Hepatocyte (in vitro differentiated cells): ENCODE measurements around the gene SRGN. TPM values are rescaled to one million over a fixed set of nuclear protein-coding genes. Genes with fewer than 3 reads are reported as not detected.

Source experiments
- DNase-seq: peaks from one replicate; pipeline ENCODE4 v3.0.0-alpha.2; 2016; ENCODE audit warnings: low spot score
- H2AFZ ChIP-seq: fragments of 200-600 bp; sonication (generic); 2 replicates; pipeline ENCODE4 v1.6.0; 2016; ENCODE audit warnings: antibody characterized with exemption, mild to moderate bottlenecking
- H3K27ac ChIP-seq: fragments of 200-600 bp; sonication (generic); 2 replicates; pipeline ENCODE4 v1.5.1; 2016; ENCODE audit warnings: mild to moderate bottlenecking
- H3K27me3 ChIP-seq: fragments of 200-600 bp; sonication (generic); 2 replicates; pipeline ENCODE4 v1.6.1; 2016
- H3K36me3 ChIP-seq: fragments of 200-600 bp; sonication (generic); replicated peaks from 2 replicates; pipeline ENCODE4 v1.5.1; 2016; ENCODE audit warnings: low read depth; ENCODE audit not compliant: insufficient read depth
- H3K4me1 ChIP-seq: fragments of 200-600 bp; sonication (generic); 2 replicates; pipeline ENCODE4 v1.5.1; 2016; ENCODE audit warnings: mild to moderate bottlenecking, moderate library complexity; ENCODE audit not compliant: insufficient read depth
- H3K4me2 ChIP-seq: fragments of 200-600 bp; sonication (generic); 2 replicates; pipeline ENCODE4 v1.6.0; 2016
- H3K4me3 ChIP-seq: fragments of 200-600 bp; sonication (generic); 2 replicates; pipeline ENCODE4 v1.5.1; 2016; ENCODE audit warnings: mild to moderate bottlenecking
- H3K79me2 ChIP-seq: fragments of 200-600 bp; sonication (generic); 2 replicates; pipeline ENCODE4 v1.6.0; 2017; ENCODE audit warnings: mild to moderate bottlenecking
- H3K9me2 ChIP-seq: fragments of 200-600 bp; sonication (generic); replicated peaks from 2 replicates; pipeline ENCODE4 v1.6.0; 2017; ENCODE audit warnings: mild to moderate bottlenecking; ENCODE audit not compliant: insufficient read depth
- H3K9me3 ChIP-seq: fragments of 200-600 bp; sonication (generic); 2 replicates; pipeline ENCODE4 v1.5.1; 2016; ENCODE audit warnings: low read depth, mild to moderate bottlenecking
- H4K20me1 ChIP-seq: fragments of 200-600 bp; sonication (generic); 2 replicates; pipeline ENCODE4 v1.6.0; 2016; ENCODE audit warnings: mild to moderate bottlenecking; ENCODE audit not compliant: insufficient read depth, poor library complexity, severe bottlenecking
- CTCF ChIP-seq: fragments of 200-600 bp; sonication (generic); IDR thresholded peaks from 2 replicates; pipeline ENCODE4 v1.5.1; 2016; ENCODE audit warnings: antibody characterized with exemption, mild to moderate bottlenecking; ENCODE audit not compliant: poor library complexity
- EZH2 ChIP-seq: fragments of 200-600 bp; sonication (generic); IDR thresholded peaks from 2 replicates; pipeline ENCODE4 v1.6.1; 2016; ENCODE audit warnings: antibody characterized with exemption, mild to moderate bottlenecking, borderline replicate concordance
- EZH2phosphoT487 ChIP-seq: fragments of 200-600 bp; sonication (generic); IDR thresholded peaks from one replicate; pipeline ENCODE4 v1.6.1; 2018; ENCODE audit warnings: antibody characterized with exemption, mild to moderate bottlenecking, low read depth, moderate library complexity; ENCODE audit not compliant: unreplicated experiment, severe bottlenecking
- WGBS: methylation state at CpG from one replicate; pipeline ENCODE4 v1.1.6; 2016; ENCODE audit warnings: low lambda C conversion rate; ENCODE audit errors: missing lambda C conversion rate; 5-methylcytosine and 5-hydroxymethylcytosine counted together
- polyA plus RNA-seq: library from polyadenylated mRNA; unstranded; fragments of >200 nt; fragmentation: Nextera tagmentation; extraction: Ambion mirVana; gene quantifications from 2 replicates; pipeline ENCODE4 v1.2.1, GENCODE V29; 2016
- total RNA-seq: library from RNA; depleted of rRNA; stranded (reverse); fragments of >200 nt; gene quantifications from 2 replicates; pipeline ENCODE4 v1.2.3, GENCODE V29; 2014

The SRGN gene
- total and polyA plus RNA-seq, 2 experiments from 2014 or later: 0.36 to 2.5 TPM

GRCh38 chr10:69119896-69120295 lies 32.0 kb downstream of the SRGN start:
- Histone ChIP-seq H3K9me3 (no peaks in the 10 kb centered on the region), H3K4me3 (no peak overlapping the region), H4K20me1 (peaks cover under 1% of the 10 kb centered on the region), H3K27me3 (no peaks in the 10 kb centered on the region), H3K27ac (no peak overlapping the region), H3K4me1 (peaks cover 5% of the 10 kb centered on the region), H3K9me2 (no peaks in the 10 kb centered on the region), H3K79me2 (peaks cover 5% of the 10 kb centered on the region), H3K36me3 (no peaks in the 10 kb centered on the region), H3K4me2 (no peak overlapping the region), H2AFZ (no peak overlapping the region)
- no peak for TF ChIP-seq EZH2
- TF ChIP-seq CTCF: no peak
- TF ChIP-seq EZH2phosphoT487: no peak
- WGBS: 77% methylated on average over 1 of the region's 1 CpG
- no peak for DNase-seq

- DNase-seq: peak; percentile 79
- H3K79me2 ChIP-seq: peaks cover 39% of the 10 kb centered on the region
- no peak for TF ChIP-seq CTCF
- no peak for TF ChIP-seq EZH2
Observed at GRCh38 chr10:69123306-69123746, 35.4 kb downstream of the SRGN start.

GRCh38 chr10:69123747-69124562 lies 36.1 kb downstream of the SRGN start, which contains the start of gene VPS26A:
Gene VPS26A (plus strand): TSS chr10:69124178. CDS start chr10:69124278, 100 bp downstream.
- peak; percentile 100 for DNase-seq

More at GRCh38 chr10:69123306-69123746, 35.4 kb downstream of the SRGN start:
- Histone ChIP-seq H3K9me2 (no peaks in the 10 kb centered on the region), H3K4me2 (peak overlapping the region; percentile 73), H3K4me1 (peaks cover 5% of the 10 kb centered on the region), H3K9me3 (no peaks in the 10 kb centered on the region), H3K36me3 (no peaks in the 10 kb centered on the region), H3K27ac (peak overlapping the region; percentile 97), H4K20me1 (peaks cover 20% of the 10 kb centered on the region), H3K4me3 (peak overlapping the region; percentile 36), H2AFZ (peak overlapping the region; percentile 62), H3K27me3 (no peaks in the 10 kb centered on the region)
- 1% methylated on average over 16 of the region's 16 CpGs for WGBS

More at GRCh38 chr10:69123747-69124562, 36.1 kb downstream of the SRGN start, which contains the start of gene VPS26A:
- Histone ChIP-seq H3K9me2 (no peaks in the 10 kb centered on the region), H3K27me3 (no peaks in the 10 kb centered on the region), H2AFZ (peak within 1 kb of the TSS; percentile 79), H3K79me2 (peaks cover 45% of the 10 kb centered on the region), H3K4me2 (peak within 1 kb of the TSS; percentile 81), H3K9me3 (no peaks in the 10 kb centered on the region), H3K36me3 (no peaks in the 10 kb centered on the region), H4K20me1 (peaks cover 21% of the 10 kb centered on the region), H3K4me3 (peak within 1 kb of the TSS; percentile 95), H3K4me1 (peaks cover 5% of the 10 kb centered on the region), H3K27ac (peak within 1 kb of the TSS; percentile 97)
- TF ChIP-seq CTCF (peak; percentile 45), EZH2phosphoT487 (no peak)
- WGBS: 1% methylated on average over 29 of the region's 82 CpGs
